ENCODE measurements around the gene SPEM1. TPM values are rescaled to one million over a fixed set of nuclear protein-coding genes. Genes with fewer than 3 reads are reported as not detected.
A peak's percentile ranks its signal among the peaks of the same experiment; 100 is the strongest.

The SPEM1 gene
- total and polyA plus RNA-seq, 2 of the 13 experiments (the other 11 are each of a cell fraction or from before 2014, with no cell fraction given), result not detected

DNA sequence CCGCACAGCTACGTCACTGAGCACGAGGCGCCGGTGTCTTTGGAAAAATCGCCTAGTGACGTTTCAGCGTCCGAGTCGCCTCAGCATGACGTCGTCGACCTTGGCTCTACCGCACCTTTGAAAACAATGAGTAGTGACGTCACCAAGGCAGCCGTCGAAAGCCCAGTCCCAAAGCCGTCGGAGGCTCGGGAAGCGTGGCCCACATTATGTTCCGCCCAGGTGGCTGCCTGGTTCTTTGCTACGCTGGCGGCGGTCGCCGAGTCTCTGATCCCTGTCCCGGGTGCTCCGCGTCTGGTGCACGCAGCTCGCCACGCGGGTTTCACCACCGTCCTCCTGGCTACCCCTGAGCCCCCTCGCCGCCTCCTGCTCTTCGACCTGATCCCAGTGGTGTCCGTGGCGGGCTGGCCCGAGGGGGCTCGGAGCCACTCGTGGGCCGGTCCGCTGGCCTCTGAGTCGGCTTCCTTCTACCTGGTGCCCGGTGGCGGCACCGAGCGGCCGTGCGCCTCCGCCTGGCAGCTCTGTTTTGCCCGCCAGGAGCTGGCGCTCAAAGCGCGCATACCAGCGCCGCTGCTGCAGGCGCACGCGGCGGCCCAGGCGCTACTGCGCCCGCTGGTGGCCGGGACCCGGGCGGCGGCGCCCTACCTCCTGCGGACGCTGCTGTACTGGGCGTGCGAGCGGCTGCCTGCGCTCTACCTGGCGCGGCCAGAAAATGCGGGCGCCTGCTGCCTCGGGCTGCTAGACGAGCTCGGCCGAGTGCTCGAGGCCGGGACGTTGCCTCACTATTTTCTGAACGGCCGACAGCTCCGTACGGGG, 16.6 kb downstream of the SPEM1 start (continued):
- TF ChIP-seq NCOA5 (CRISPR knock-in tag; IDR thresholded peaks at IDR 0.05), result no peak
- TF ChIP-seq ONECUT2 (CRISPR knock-in tag; IDR thresholded peaks at IDR 0.05), result no peak
- TF ChIP-seq, protein P1, sequence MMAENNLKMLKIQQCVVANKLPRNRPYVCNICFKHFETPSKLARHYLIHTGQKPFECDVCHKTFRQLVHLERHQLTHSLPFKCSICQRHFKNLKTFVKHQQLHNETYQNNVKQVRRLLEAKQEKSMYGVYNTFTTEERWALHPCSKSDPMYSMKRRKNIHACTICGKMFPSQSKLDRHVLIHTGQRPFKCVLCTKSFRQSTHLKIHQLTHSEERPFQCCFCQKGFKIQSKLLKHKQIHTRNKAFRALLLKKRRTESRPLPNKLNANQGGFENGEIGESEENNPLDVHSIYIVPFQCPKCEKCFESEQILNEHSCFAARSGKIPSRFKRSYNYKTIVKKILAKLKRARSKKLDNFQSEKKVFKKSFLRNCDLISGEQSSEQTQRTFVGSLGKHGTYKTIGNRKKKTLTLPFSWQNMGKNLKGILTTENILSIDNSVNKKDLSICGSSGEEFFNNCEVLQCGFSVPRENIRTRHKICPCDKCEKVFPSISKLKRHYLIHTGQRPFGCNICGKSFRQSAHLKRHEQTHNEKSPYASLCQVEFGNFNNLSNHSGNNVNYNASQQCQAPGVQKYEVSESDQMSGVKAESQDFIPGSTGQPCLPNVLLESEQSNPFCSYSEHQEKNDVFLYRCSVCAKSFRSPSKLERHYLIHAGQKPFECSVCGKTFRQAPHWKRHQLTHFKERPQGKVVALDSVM (CRISPR knock-in tag; IDR thresholded peaks at IDR 0.05), result peak; percentile 50; the same call in 1 of the 2 replicates
- no peak for TF ChIP-seq FOXC1 (CRISPR knock-in tag; IDR thresholded peaks at IDR 0.05; ENCODE audit: borderline replicate concordance)
- TF ChIP-seq TCF7 (IDR thresholded peaks at IDR 0.05; ENCODE audit: low read depth), result no peak
- TF ChIP-seq CENPT (CRISPR knock-in tag; IDR thresholded peaks at IDR 0.05; ENCODE audit: low read depth), result no peak
- TF ChIP-seq AHR (CRISPR knock-in tag; IDR thresholded peaks at IDR 0.05), result no peak
- 0 out of 2 replicates have a peak, but pooled peaks have one; percentile 54 for TF ChIP-seq CCDC6 (CRISPR knock-in tag; IDR thresholded peaks at IDR 0.05)
- 0 out of 2 replicates have a peak, but pooled peaks have one; percentile 9 for TF ChIP-seq YEATS4 (CRISPR knock-in tag; IDR thresholded peaks at IDR 0.05; ENCODE audit: borderline replicate concordance)
- peak; percentile 75 for TF ChIP-seq HNRNPLL (IDR thresholded peaks at IDR 0.05; ENCODE audit: low read depth, low read length, poor library complexity, severe bottlenecking)
- TF ChIP-seq RFXANK (CRISPR knock-in tag; IDR thresholded peaks at IDR 0.05), result no peak
- TF ChIP-seq ZNF614 (CRISPR knock-in tag; IDR thresholded peaks at IDR 0.05; ENCODE audit: borderline replicate concordance), result no peak
- TF ChIP-seq, protein P2, sequence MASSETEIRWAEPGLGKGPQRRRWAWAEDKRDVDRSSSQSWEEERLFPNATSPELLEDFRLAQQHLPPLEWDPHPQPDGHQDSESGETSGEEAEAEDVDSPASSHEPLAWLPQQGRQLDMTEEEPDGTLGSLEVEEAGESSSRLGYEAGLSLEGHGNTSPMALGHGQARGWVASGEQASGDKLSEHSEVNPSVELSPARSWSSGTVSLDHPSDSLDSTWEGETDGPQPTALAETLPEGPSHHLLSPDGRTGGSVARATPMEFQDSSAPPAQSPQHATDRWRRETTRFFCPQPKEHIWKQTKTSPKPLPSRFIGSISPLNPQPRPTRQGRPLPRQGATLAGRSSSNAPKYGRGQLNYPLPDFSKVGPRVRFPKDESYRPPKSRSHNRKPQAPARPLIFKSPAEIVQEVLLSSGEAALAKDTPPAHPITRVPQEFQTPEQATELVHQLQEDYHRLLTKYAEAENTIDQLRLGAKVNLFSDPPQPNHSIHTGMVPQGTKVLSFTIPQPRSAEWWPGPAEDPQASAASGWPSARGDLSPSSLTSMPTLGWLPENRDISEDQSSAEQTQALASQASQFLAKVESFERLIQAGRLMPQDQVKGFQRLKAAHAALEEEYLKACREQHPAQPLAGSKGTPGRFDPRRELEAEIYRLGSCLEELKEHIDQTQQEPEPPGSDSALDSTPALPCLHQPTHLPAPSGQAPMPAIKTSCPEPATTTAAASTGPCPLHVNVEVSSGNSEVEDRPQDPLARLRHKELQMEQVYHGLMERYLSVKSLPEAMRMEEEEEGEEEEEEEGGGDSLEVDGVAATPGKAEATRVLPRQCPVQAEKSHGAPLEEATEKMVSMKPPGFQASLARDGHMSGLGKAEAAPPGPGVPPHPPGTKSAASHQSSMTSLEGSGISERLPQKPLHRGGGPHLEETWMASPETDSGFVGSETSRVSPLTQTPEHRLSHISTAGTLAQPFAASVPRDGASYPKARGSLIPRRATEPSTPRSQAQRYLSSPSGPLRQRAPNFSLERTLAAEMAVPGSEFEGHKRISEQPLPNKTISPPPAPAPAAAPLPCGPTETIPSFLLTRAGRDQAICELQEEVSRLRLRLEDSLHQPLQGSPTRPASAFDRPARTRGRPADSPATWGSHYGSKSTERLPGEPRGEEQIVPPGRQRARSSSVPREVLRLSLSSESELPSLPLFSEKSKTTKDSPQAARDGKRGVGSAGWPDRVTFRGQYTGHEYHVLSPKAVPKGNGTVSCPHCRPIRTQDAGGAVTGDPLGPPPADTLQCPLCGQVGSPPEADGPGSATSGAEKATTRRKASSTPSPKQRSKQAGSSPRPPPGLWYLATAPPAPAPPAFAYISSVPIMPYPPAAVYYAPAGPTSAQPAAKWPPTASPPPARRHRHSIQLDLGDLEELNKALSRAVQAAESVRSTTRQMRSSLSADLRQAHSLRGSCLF (CRISPR knock-in tag; IDR thresholded peaks at IDR 0.05; ENCODE audit: borderline replicate concordance), result no peak
- no peak for TF ChIP-seq ZNF678 (CRISPR knock-in tag; IDR thresholded peaks at IDR 0.05)
- no peak for TF ChIP-seq ZNF136 (CRISPR knock-in tag; IDR thresholded peaks at IDR 0.05; ENCODE audit: low read depth)
- no peak for TF ChIP-seq MEIS1 (CRISPR knock-in tag; IDR thresholded peaks at IDR 0.05; ENCODE audit: borderline replicate concordance)
- no peak for TF ChIP-seq ZFP82 (CRISPR knock-in tag; IDR thresholded peaks at IDR 0.05; ENCODE audit: borderline replicate concordance)
- 0 out of 2 replicates have a peak, but pooled peaks have one; percentile 54 for TF ChIP-seq ZSCAN12 (CRISPR knock-in tag; IDR thresholded peaks at IDR 0.05)
- TF ChIP-seq MXI1 (IDR thresholded peaks at IDR 0.05; ENCODE audit: borderline replicate concordance, low read depth, low read length), result peak; percentile 58; the same call in 1 of the 3 replicates
- TF ChIP-seq ETV6 (CRISPR knock-in tag; conservative IDR thresholded peaks at IDR 0.05), result no peak; the same call in 1 of the 2 replicates
- no peak for TF ChIP-seq ZC3H13 (CRISPR knock-in tag; IDR thresholded peaks at IDR 0.05)
- no peak for TF ChIP-seq ZNF878 (CRISPR knock-in tag; IDR thresholded peaks at IDR 0.05)
